ENCODE data around the gene DGKI.

DGKI gene

DNA sequence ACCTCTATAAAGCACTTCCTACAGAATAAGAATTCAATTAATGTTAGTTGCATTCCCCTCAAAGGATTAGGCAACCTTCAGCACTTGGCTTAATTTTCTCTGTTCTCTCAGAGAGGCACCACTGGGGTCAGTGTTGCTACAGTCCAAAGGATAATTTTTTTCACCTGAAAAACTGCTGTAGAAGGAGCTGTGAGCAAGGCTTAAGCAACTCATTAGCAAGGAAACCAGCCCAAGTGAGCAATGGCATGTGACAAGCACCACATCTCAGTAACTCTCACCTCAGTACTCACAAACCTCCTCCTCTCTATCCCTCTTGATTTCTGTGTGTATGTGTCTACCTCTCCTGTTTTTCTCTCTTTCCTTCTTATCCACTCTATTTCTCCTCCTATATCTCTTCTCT is 55.9 kb downstream of the DGKI start:
- H3K79me2 ChIP-seq (ENCODE audit: insufficient read depth, low read length) = no peaks in the 10 kb centered on the region
- H3K36me3 ChIP-seq (ENCODE audit: low read length) = no peaks in the 10 kb centered on the region
- H3K4me3 ChIP-seq (ENCODE audit: insufficient read depth, low read length, poor library complexity, severe bottlenecking) = no peak overlapping the region
- H3K27me3 ChIP-seq (ENCODE audit: low read length) = no peaks in the 10 kb centered on the region
- no peaks in the 10 kb centered on the region for H3F3A ChIP-seq (ENCODE audit: insufficient read depth)
- H3K9me3 ChIP-seq (ENCODE audit: insufficient read depth, low read length) = no peaks in the 10 kb centered on the region
- H3K9me2 ChIP-seq (replicated peaks; ENCODE audit: insufficient read depth, low read length) = no peaks in the 10 kb centered on the region
- H4K20me1 ChIP-seq (ENCODE audit: low read depth, low read length) = no peaks in the 10 kb centered on the region
- TF ChIP-seq, protein P1, sequence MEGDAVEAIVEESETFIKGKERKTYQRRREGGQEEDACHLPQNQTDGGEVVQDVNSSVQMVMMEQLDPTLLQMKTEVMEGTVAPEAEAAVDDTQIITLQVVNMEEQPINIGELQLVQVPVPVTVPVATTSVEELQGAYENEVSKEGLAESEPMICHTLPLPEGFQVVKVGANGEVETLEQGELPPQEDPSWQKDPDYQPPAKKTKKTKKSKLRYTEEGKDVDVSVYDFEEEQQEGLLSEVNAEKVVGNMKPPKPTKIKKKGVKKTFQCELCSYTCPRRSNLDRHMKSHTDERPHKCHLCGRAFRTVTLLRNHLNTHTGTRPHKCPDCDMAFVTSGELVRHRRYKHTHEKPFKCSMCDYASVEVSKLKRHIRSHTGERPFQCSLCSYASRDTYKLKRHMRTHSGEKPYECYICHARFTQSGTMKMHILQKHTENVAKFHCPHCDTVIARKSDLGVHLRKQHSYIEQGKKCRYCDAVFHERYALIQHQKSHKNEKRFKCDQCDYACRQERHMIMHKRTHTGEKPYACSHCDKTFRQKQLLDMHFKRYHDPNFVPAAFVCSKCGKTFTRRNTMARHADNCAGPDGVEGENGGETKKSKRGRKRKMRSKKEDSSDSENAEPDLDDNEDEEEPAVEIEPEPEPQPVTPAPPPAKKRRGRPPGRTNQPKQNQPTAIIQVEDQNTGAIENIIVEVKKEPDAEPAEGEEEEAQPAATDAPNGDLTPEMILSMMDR (IDR thresholded peaks at IDR 0.05; ENCODE audit: insufficient read depth, low read length, poor library complexity, severe bottlenecking) = no peak
- no peak for TF ChIP-seq EZH2phosphoT487 (conservative IDR thresholded peaks at IDR 0.05; ENCODE audit: low read length)
- H2AFZ ChIP-seq (ENCODE audit: low read depth, low read length, severe bottlenecking) = no peak overlapping the region
- H3K27ac ChIP-seq (ENCODE audit: low read depth, low read length) = no peak overlapping the region
- H3K4me2 ChIP-seq (ENCODE audit: low read depth, low read length, poor library complexity, severe bottlenecking) = no peak overlapping the region
- no peak overlapping the region for H3K9ac ChIP-seq (ENCODE audit: low read length)

DNA sequence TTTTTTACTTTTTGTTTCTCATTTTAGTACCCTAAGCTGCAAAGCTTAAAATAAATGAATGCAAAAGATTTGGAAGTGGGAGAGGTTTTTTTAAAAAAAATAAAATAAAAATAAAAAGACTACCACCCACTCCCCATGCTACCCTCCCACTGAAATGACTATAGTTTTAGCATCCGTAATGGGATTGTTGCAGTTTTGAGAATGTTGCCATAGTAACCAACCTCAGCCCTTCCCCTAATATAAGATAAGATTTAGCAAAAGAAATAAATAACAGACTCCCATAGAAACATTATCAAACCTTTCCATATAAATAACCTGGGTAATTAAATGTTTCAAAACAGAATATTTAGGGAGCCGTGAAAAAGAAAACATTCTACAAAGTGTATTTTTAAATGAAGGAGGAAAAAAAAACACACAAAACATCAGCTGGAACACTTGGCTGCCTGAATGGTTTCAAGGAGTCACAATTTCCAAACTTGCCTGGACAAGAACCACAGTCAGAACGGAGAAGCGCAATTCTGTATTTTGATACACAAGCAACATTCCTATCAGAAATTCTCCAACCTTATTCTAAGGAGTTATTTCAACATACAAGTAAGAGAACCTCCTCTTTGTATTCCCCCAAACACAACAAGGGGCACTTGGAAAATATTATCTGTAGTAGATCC is 57.4 kb downstream of the DGKI start:
- Histone ChIP-seq H3K27ac (ENCODE audit: low read depth, low read length) (no peak overlapping the region), H3K4me2 (ENCODE audit: low read depth, low read length, poor library complexity, severe bottlenecking) (no peak overlapping the region), H3K27me3 (ENCODE audit: low read length) (no peaks in the 10 kb centered on the region), H4K20me1 (ENCODE audit: low read depth, low read length) (no peaks in the 10 kb centered on the region), H2AFZ (ENCODE audit: low read depth, low read length, severe bottlenecking) (no peak overlapping the region), H3F3A (ENCODE audit: insufficient read depth) (no peaks in the 10 kb centered on the region), H3K36me3 (ENCODE audit: low read length) (no peaks in the 10 kb centered on the region), H3K9me2 (replicated peaks; ENCODE audit: insufficient read depth, low read length) (no peaks in the 10 kb centered on the region), H3K79me2 (ENCODE audit: insufficient read depth, low read length) (no peaks in the 10 kb centered on the region), H3K9me3 (ENCODE audit: insufficient read depth, low read length) (no peaks in the 10 kb centered on the region), H3K9ac (ENCODE audit: low read length) (no peak overlapping the region), H3K4me3 (ENCODE audit: insufficient read depth, low read length, poor library complexity, severe bottlenecking) (no peak overlapping the region)
- TF ChIP-seq, protein P1 (IDR thresholded peaks at IDR 0.05; ENCODE audit: insufficient read depth, low read length, poor library complexity, severe bottlenecking) = no peak
- TF ChIP-seq EZH2phosphoT487 (conservative IDR thresholded peaks at IDR 0.05; ENCODE audit: low read length) = no peak

DNA sequence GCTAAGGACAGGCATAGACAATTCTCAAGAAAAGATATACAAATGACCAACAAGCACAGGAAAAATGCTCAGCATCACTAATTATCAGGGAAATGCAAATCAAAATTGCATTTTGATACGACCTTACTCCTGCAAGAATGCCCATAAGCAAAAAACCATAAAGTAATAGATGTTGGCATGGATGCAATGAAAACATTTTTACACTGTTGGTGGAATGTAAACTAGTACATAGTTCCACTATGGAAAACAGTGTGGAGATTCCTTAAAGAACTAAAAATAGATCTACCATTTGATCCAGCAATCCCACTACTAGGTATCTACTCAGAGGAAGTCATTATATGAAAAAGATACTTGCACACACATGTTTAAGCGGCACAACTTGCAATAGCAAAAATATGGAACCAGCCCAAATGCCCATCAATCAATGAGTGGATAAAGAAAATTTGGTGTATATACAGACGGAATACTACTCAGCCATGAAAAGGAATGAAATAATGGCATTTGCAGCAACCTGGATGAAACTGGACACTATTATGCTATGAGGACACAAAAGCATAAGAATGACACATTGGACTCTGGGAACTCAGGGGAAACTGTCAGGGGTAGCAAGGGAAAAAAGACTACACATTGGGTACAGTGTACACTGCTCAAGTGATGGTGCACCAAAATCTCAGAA is 59.3 kb downstream of the DGKI start:
- Histone ChIP-seq H3K27me3 (ENCODE audit: low read length) (no peaks in the 10 kb centered on the region), H3F3A (ENCODE audit: insufficient read depth) (no peaks in the 10 kb centered on the region), H3K79me2 (ENCODE audit: insufficient read depth, low read length) (no peaks in the 10 kb centered on the region), H3K9me2 (replicated peaks; ENCODE audit: insufficient read depth, low read length) (no peaks in the 10 kb centered on the region), H3K4me3 (ENCODE audit: insufficient read depth, low read length, poor library complexity, severe bottlenecking) (no peak overlapping the region), H3K27ac (ENCODE audit: low read depth, low read length) (no peak overlapping the region), H3K4me2 (ENCODE audit: low read depth, low read length, poor library complexity, severe bottlenecking) (no peak overlapping the region), H2AFZ (ENCODE audit: low read depth, low read length, severe bottlenecking) (no peak overlapping the region), H3K9me3 (ENCODE audit: insufficient read depth, low read length) (no peaks in the 10 kb centered on the region), H3K36me3 (ENCODE audit: low read length) (no peaks in the 10 kb centered on the region), H4K20me1 (ENCODE audit: low read depth, low read length) (no peaks in the 10 kb centered on the region), H3K9ac (ENCODE audit: low read length) (no peak overlapping the region)
- no peak for TF ChIP-seq EZH2phosphoT487 (conservative IDR thresholded peaks at IDR 0.05; ENCODE audit: low read length)
- TF ChIP-seq, protein P1 (IDR thresholded peaks at IDR 0.05; ENCODE audit: insufficient read depth, low read length, poor library complexity, severe bottlenecking) = no peak
